Smooth muscle cell (in vitro differentiated cells): Measurements from ENCODE around the gene PDE6G. TPM values are rescaled to one million over a fixed set of nuclear protein-coding genes. Genes with fewer than 3 reads are reported as not detected.
A peak's percentile ranks its signal among the peaks of the same experiment; 100 is the strongest.

Experiments used
- DNase-seq: peaks from one replicate; lab custom pipeline; 2025; ENCODE audit not compliant: unreplicated experiment; lab: John Stamatoyannopoulos, UW
- H2AFZ ChIP-seq: fragments of 200-600 bp; sonication (generic); 2 replicates; pipeline ENCODE4 v1.6.0; 2016; ENCODE audit warnings: antibody characterized with exemption, low read depth, mild to moderate bottlenecking
- H3F3A ChIP-seq: fragments of 200-600 bp; sonication (generic); 2 replicates; pipeline ENCODE4 v1.6.0; 2017; ENCODE audit warnings: antibody characterized with exemption, low read depth
- H3K27ac ChIP-seq: fragments of 200-600 bp; sonication (generic); 2 replicates; pipeline ENCODE4 v1.5.1; 2016; ENCODE audit warnings: low read depth, mild to moderate bottlenecking
- H3K27me3 ChIP-seq: fragments of 200-600 bp; sonication (generic); 2 replicates; pipeline ENCODE4 v1.6.1; 2016; ENCODE audit warnings: low read depth, mild to moderate bottlenecking
- H3K36me3 ChIP-seq: fragments of 200-600 bp; sonication (generic); 2 replicates; pipeline ENCODE4 v1.5.1; 2016; ENCODE audit warnings: low read depth
- H3K4me1 ChIP-seq: fragments of 200-600 bp; sonication (generic); 2 replicates; pipeline ENCODE4 v1.5.1; 2016; ENCODE audit warnings: low read depth
- H3K4me2 ChIP-seq: fragments of 200-600 bp; sonication (generic); 2 replicates; pipeline ENCODE4 v1.6.0; 2016; ENCODE audit warnings: mild to moderate bottlenecking
- H3K4me3 ChIP-seq: fragments of 200-600 bp; sonication (generic); 2 replicates; pipeline ENCODE4 v1.5.1; 2016; ENCODE audit warnings: mild to moderate bottlenecking
- H3K79me2 ChIP-seq: fragments of 200-600 bp; sonication (generic); 2 replicates; pipeline ENCODE4 v1.6.0; 2016; ENCODE audit warnings: low read depth, mild to moderate bottlenecking
- H3K9ac ChIP-seq: fragments of 200-600 bp; sonication (generic); 2 replicates; pipeline ENCODE4 v1.6.0; 2016; ENCODE audit warnings: low read depth
- H3K9me3 ChIP-seq: fragments of 200-600 bp; sonication (generic); replicated peaks from 2 replicates; pipeline ENCODE4 v1.5.1; 2016; ENCODE audit warnings: low read depth
- H4K20me1 ChIP-seq: fragments of 200-600 bp; sonication (generic); 2 replicates; pipeline ENCODE4 v1.6.0; 2016; ENCODE audit warnings: low read depth
- WGBS: methylation state at CpG from one replicate; pipeline ENCODE4 v1.1.7; 2016; ENCODE audit warnings: low lambda C conversion rate; 5-methylcytosine and 5-hydroxymethylcytosine counted together
- polyA plus RNA-seq: library from polyadenylated mRNA; unstranded; fragments of >200 nt; fragmentation: Nextera tagmentation; extraction: Ambion mirVana; gene quantifications from 2 replicates; pipeline ENCODE4 v1.2.1, GENCODE V29; 2016
- total RNA-seq: library from RNA; depleted of rRNA; stranded (reverse); fragments of >200 nt; gene quantifications from 2 replicates; pipeline ENCODE4 v1.2.3, GENCODE V29; 2014
- TF ChIP-seq, protein P1 (sequence below): fragments of 200-600 bp; sonication (generic); IDR thresholded peaks from 2 replicates; pipeline ENCODE4 v1.5.1; 2017; ENCODE audit warnings: borderline replicate concordance, mild to moderate bottlenecking, antibody characterized with exemption; ENCODE audit not compliant: insufficient read depth, poor library complexity, severe bottlenecking

The PDE6G gene
- total and polyA plus RNA-seq, 2 experiments from 2014 or later, result 3.2 to 14.5 TPM

- Histone ChIP-seq H3K27me3 (no peaks in the 10 kb centered on the region), H3K4me1 (no peaks in the 10 kb centered on the region), H3K9ac (peak overlapping the region; percentile 12), H3K36me3 (peaks cover 6% of the 10 kb centered on the region), H3K9me3 (no peaks in the 10 kb centered on the region), H3F3A (peaks cover 8% of the 10 kb centered on the region), H3K4me3 (no peak overlapping the region), H4K20me1 (peaks cover 61% of the 10 kb centered on the region), H3K4me2 (no peak overlapping the region), H3K27ac (peak overlapping the region; percentile 65), H2AFZ (no peak overlapping the region), H3K79me2 (peaks cover 37% of the 10 kb centered on the region)
- TF ChIP-seq, protein P1, sequence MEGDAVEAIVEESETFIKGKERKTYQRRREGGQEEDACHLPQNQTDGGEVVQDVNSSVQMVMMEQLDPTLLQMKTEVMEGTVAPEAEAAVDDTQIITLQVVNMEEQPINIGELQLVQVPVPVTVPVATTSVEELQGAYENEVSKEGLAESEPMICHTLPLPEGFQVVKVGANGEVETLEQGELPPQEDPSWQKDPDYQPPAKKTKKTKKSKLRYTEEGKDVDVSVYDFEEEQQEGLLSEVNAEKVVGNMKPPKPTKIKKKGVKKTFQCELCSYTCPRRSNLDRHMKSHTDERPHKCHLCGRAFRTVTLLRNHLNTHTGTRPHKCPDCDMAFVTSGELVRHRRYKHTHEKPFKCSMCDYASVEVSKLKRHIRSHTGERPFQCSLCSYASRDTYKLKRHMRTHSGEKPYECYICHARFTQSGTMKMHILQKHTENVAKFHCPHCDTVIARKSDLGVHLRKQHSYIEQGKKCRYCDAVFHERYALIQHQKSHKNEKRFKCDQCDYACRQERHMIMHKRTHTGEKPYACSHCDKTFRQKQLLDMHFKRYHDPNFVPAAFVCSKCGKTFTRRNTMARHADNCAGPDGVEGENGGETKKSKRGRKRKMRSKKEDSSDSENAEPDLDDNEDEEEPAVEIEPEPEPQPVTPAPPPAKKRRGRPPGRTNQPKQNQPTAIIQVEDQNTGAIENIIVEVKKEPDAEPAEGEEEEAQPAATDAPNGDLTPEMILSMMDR, result no peak
- 92% methylated on average over 4 of the region's 4 CpGs for WGBS
- DNase-seq, result no peak
Observed at GRCh38 chr17:81608082-81608481, 48.3 kb downstream of the PDE6G start.

DNA sequence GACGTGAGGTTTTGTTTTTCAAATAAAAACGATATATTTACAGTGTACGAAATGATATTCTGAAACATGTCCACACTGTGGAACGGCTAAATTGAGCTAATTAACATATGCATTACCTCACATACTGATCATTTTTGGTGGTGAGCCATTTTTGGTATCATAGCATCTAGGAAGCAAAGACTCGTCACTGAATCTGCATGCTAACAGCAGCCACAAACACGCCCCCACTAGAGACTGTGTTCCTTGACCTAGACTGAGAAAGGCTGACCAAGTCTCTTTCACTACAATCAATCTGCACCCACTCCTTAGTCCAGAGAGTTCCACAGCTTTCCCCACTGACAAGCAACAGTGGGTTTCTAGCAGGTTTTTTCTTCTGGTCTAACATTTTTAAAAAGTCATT lies 48.9 kb downstream of the PDE6G start:
- H3K27ac ChIP-seq, result peak overlapping the region; percentile 65

GRCh38 chr17:81603846-81604610 lies 52.3 kb downstream of the PDE6G start:
- Histone ChIP-seq H3K9me3 (no peaks in the 10 kb centered on the region), H3K79me2 (peaks cover 26% of the 10 kb centered on the region), H4K20me1 (peaks cover 50% of the 10 kb centered on the region), H3K4me2 (no peak overlapping the region), H3F3A (peaks cover 18% of the 10 kb centered on the region), H3K27ac (no peak overlapping the region), H3K36me3 (peaks cover 3% of the 10 kb centered on the region), H3K27me3 (no peaks in the 10 kb centered on the region), H3K4me3 (no peak overlapping the region), H3K9ac (no peak overlapping the region), H3K4me1 (no peaks in the 10 kb centered on the region), H2AFZ (no peak overlapping the region)
- no peak for DNase-seq
- TF ChIP-seq, protein P1, result no peak
- WGBS, result 97% methylated on average over 11 of the region's 11 CpGs

More for the DNA sequence above, 48.9 kb downstream of the PDE6G start:
- no peak overlapping the region for H3K4me2 ChIP-seq
- peaks cover 30% of the 10 kb centered on the region for H3K79me2 ChIP-seq
- H2AFZ ChIP-seq, result no peak overlapping the region
- DNase-seq, result no peak
- H3K9me3 ChIP-seq, result no peaks in the 10 kb centered on the region
- H3K4me1 ChIP-seq, result no peaks in the 10 kb centered on the region
- peaks cover 8% of the 10 kb centered on the region for H3F3A ChIP-seq
- H3K36me3 ChIP-seq, result peaks cover 2% of the 10 kb centered on the region
- TF ChIP-seq, protein P1, result no peak
- peak overlapping the region; percentile 12 for H3K9ac ChIP-seq
- 83% methylated on average over 6 of the region's 6 CpGs for WGBS
- H4K20me1 ChIP-seq, result peaks cover 57% of the 10 kb centered on the region
- H3K4me3 ChIP-seq, result no peak overlapping the region
- H3K27me3 ChIP-seq, result no peaks in the 10 kb centered on the region
